DMS79 treated with DMSO at 0.1 percent for 48 hours (cell line): ENCODE results near the gene ITGB7.
"Not testable (repeated sequence)": the region's sequence is repeated elsewhere in the genome, so short reads cannot be mapped to it uniquely, and the experiment has no call there.

ENCODE experiments used
- DNase-seq: peaks from one replicate; lab custom pipeline; 2025; lab: John Stamatoyannopoulos, UW

ITGB7 gene

DNA sequence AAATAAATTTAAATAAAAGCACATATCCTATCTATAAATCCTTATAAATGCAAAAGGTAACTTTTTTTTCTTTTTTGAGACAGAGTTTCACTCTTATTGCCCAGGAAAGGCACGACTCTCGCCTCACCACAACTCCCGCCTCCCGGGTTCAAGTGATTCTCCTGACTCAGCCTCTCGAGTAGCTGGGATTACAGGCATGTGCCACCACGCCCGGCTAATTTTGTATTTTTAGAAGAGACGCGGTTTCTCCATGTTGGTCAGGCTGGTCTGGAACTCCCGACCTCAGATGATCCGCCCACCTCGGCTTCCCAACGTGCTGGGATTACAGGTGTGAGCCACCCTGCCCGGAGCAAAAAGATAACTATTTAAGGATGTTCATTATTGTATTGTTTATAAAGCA is 28.2 kb downstream of the ITGB7 start:
- not testable (repeated sequence) for DNase-seq

DNA sequence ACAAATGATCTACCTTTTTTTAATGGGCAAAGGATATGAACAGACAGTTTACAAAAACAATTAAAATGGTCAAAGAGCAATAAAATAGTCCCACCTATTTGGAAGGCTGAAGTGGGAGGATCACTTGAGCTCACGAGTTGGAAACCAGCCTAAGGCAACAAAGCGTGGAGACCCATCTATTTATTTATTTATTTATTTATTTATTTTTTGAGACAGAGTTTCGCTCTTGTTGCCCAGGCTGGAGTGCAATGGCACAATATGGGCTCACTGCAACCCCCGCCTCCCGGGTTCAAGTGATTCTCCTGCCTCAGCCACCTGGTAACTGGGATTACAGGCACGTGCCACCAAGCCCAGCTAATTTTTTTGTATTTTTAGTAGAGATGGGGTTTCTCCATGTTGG is 29.6 kb downstream of the ITGB7 start:
- peak; percentile 7 for DNase-seq

DNA sequence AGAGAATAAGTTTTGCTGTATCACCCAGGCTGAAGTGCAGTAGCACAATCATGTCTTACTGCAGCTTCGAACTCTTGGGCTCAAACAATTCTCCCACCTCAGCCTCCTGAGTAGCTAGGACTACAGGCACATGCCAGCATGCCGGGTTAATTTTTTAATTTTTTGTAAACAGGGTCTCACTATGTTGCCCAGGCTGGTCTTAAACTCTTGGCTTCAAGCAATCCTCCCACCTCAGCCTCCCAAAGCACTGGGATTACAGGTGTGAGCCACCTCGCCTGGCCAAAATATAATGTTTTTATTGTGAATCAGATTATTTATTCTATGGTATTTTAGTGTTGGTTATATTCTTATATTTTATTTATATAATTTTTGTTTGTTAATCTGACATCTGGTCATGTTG is 30.3 kb downstream of the ITGB7 start:
- DNase-seq: no peak

DNA sequence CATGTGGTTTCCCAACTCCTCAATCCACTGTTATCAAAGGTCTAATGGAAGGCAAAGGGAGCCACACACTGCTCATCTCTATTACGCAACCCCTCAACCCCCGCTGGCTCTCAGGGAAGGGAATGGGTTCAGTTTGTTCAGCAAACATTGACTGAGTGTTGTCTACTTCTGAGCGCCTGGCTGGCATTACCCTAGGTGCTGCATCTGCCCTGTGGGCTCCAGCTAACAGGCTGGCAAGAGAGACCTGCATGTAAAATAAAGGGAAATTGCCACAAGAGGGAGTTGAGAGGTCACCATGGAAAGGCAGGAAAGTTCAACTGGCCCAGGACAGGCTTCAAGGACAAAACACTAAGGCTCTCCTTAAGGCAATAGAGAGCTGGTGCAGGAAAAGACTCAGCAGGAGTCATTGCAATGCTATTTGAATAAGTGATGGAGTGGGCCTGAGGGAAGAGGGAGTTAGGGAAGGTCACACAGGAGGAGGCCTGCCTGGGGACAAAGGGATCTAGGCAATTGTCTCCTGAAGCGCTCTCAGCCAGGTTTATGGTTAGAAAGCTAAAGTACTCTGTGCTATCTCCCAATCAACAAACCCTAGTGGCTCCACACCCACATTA is 32.1 kb downstream of the ITGB7 start:
- peak; percentile 16 for DNase-seq

DNA sequence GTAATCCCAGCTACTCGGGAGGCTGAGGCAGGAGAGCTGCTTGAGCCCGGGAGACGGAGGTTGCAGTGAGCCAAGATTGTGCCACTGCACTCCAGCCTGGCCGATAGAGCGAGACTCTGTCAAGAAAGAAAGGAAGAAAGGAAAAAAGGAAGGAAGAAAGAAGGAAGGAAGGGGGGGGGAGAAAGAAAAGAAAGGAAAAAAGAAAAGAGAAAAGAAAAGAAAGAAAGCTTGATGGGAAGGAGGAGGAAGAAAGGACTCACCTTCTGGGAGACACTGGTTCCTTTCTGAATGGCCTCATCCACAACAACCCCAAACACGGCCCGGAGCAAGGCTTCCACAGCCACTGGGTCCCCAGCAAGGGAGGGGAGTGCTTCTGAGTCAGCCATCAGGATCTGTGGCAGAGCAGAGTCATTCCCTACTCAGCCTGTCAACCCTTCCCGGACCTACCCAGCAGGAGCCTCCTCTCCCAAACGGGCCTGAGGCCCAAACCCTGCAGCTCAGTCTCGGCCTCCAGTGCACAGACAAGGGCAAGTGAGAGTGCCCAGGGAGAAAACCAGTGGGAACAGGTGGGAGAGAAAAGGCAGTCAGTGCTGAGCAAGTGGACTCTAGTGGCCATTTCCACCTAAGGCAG is 33.9 kb downstream of the ITGB7 start:
- no peak for DNase-seq

DNA sequence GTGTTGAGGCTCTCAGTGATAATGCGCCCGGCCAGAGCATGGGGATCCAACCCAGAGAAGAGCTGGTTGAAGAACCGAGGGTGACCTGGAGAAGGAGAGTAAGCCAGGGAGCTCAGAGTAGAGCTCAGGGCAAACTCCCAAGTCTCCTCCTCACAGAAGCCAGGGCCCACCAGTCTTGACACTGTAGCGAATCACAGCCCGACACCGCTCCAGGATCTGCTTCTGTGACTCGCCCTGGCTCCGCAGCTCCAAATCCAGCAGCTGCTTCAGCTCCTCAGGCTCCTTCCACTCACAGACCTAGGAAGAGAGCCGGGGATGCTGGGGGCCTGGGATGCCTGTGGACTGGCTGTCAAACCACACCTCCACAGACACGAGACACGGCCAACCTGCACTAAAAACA is 34.7 kb downstream of the ITGB7 start:
- DNase-seq: no peak

DNA sequence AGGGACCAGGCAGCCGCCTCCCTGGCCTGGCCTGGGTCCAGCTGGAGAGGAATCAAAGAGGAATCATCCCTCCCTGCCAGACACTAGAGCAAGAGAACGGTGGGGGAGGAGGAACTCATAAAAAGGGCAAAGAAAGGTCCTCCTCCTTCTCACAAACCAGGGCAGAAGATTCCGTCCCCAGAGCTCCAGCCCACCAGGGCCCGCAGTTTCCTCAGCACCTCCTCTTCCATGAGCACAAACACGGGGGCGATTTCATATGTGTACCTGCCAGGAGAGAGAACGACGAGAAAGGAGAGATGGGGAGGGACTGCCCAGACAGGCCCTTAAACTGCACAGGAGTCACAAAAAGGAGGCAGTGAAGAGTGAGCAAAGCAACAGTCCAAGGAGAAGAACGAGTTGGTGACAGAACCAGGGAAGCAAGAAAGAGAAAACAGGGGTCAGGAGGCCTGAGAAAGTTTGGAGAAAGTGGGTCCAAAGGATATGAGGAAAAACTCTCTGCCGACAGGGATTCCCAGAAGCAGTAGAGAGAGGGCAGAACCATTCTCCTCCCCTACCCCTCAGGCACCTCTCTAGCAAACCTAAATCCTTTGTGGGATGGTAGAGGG is 35.2 kb downstream of the ITGB7 start:
- DNase-seq: peak; percentile 19

DNA sequence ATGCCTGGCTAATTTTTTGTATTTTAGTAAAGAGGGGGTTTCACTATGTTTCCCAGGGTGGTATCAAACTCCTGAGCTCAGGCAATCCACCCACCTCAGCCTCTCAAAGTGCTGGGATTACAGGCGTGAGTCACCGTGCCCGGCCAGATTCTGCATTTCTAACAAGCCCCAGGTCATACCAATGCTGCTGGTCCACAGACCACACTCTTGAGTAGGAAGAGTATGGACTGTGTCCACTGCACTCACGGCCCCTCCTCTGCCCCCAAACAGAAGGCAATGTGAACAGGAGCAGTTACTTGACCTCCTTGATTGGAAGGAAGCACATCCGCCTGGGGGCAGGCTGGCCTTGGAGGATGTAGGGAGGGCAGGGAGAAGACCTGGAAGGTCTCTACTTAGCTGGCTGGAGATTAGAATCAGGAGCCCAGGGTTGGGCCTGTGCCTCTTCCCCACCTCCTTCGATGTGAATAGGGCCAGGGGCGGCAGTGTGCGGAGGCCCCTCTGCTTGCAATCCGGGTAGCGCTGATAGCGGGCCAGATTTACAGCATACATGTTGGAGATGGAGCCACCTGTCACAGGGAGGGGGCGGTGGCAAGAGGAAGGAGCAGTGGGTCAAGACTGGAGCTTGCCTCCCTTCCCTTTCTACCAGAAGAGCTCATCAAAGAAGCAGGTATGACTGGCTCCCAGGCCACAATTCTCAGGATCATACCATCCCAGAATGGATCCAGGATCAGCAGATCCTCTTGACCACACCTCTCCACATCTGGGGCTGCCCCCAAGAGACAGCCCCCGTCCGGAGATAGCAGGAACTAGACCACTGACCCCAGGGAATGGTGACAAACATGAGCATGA is 36.0 kb downstream of the ITGB7 start:
- DNase-seq: peak; percentile 18

DNA sequence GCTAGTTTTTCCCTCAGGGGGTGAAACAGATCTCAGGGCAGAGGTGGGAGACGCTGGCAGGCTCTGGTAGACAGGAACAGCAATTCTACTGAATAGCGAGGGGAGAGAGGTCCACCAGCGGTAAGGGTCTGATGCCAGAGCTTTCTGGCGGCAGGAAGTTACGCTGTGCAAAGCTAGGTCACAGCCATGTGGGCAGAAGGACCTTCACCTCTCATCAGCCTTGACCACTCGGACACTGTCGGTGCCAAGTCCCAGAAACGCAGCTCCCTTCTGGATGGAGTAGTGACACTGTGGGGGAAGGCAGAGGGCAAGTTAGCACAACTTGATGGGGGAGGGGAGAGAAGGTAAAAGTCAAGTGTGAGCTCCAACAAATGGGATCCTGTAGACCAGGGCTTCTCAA is 36.8 kb downstream of the ITGB7 start:
- DNase-seq: no peak

DNA sequence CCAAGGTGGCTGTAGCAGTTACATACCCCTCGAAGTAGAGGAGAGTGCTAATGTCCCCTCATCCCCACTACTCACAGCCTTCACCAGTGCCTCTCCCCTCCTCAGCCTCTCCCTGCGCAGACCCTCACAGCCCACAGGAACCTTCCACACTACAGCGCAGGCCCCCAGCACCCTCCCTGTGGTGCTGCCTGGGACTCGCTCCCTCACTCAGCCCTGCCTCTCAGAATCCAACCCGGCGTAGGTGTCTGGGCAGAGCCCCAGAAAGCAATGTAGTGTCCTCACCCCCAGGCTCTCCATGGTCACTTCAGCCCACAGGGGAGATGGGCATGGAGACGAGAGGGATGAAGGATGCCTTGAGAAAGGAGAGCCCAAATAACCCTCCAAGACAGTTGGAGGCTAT is 37.4 kb downstream of the ITGB7 start:
- DNase-seq: no peak

DNA sequence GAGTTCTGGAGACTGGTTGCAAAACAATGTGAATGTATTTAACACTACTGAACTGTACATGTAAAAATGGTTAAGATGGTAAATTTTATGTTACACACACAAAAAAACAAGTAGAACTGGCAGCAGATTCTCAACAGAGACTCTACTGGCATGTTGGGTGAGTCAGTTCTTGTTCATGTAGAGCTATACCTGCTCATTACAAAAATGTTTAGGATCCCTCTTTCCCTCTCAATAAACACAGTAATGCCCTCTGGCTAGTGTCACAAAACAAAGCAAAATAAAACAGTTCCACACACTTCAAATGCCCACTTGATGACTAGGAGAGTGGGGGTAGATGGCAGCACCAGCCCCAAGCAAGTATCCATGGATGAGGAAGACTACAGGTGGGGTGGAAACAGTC is 40.2 kb downstream of the ITGB7 start:
- no peak for DNase-seq

DNA sequence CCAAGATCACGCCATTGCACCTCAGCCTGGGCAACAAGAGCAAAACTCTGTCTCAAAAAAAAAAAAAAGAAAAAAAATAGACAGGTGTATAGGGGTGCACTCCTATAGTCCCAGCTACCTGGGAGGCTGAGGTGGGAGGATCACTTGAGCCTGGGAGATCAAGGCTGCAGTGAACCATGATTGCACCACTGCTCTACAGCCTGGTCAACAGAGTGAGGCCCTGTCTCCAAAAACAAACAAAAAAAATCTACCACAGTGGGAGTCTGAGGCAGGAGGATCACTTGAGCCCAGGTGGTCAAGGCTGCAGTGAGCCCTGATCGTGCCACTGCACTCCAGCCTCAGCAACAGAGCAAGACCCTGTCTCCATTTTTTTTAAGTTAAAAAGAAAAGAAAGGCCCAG is 44.0 kb downstream of the ITGB7 start:
- DNase-seq: not testable (repeated sequence)

DNA sequence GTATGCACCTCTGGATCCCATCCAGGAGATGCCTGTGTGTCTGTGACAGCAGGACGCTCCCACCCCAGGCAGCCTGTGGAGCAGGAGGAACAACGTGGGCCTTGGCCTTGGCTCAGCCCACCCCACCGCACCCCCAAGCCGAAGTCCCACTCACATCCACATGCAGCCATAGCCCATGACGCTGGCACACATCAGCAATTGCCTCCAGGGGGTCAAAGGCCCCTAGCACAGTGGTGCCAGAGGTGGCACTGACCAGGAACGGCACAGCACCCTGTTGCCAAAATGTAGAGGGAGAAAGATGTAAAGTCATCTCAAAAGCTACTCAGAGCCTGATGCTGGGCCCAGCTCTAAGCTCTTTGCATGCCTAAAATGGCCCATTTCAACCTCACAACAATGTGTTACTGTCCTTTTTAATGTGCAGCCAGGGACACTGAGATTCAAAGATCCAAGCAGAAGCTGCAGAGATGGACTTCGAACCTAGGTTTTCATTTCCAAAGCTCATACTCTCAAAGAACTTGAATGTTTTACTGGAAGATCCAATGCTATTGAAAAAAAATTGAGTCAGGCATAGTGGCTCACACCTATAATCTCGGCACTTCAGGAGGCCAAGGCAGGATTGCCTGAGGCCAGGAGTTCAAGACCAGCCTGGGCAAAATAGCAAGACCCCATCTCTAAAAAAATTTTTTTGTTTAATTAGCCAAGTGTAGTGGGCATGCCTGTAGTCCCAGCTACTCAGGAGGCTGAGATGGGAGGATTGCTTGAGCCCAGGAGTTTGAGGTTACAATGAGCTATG is 45.7 kb downstream of the ITGB7 start:
- DNase-seq: no peak

DNA sequence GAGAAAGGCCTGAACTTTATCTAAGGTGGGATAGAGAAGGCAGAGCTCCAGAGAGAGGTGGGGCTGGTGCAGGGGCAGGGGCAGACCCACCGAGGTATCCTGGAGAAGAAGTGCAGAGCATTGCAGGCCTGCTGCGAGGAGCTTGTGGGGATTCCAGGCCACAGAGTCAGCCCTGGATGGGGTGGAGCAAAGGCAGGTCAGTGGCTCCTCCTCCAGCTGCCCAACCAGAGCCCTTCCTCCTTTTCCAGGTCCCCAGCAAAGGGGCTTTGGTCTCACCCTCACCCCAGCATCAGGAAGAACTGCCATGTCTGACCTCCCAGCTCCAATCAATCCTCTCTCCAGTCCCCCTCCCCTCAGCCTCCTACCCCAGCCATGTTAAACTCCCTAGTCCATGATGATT is 46.4 kb downstream of the ITGB7 start:
- no peak for DNase-seq

DNA sequence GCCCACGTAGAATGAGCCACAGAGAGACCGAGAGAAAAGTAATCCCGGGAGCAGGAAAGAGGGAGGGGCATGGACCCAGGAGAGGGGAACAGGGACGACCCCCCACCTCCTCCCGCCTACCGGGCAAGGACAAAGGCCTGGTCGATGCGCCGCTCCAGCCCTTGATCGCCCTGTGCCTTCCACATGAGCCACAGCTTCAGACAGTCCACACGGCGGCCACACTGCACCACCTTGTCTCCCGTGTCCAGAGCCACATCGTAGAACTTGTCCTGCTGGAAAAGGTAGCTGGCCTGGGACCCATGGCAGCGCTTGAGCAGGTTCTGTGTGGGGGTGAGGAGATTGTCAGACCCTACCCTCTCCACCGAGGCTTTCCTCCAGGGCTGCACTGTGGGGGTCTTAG is 47.1 kb downstream of the ITGB7 start:
- no peak for DNase-seq

DNA sequence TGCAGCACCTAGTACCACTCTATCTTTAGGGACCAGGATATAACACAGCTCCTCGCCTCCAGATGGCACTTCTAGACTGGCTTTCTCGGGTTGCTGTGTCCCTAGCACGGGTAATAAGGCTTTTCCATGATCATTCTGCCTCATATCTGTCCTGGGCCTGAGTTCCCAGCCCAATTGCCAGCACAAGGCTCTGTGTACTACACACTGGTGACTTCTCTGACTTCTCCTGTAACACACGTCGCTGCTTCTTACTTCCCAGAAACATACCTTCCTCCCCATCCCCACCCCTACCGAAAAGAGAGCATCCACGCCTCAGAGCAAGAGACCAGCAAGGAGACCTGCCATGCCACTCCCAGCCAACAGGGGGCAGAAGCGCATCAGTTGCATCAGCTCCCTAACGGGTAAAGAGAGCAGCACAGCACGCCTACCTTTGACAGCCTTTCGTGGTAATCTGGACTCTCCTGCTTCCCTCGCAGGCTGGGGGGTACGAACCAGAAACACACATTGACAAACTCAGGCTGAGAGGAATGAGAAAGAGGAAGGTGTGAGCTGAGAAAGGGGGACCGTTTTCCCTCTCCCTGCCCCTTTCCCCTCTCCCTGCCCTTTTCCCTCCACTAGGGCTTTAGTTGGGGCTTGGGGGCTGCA is 47.7 kb downstream of the ITGB7 start:
- DNase-seq: peak; percentile 41

DNA sequence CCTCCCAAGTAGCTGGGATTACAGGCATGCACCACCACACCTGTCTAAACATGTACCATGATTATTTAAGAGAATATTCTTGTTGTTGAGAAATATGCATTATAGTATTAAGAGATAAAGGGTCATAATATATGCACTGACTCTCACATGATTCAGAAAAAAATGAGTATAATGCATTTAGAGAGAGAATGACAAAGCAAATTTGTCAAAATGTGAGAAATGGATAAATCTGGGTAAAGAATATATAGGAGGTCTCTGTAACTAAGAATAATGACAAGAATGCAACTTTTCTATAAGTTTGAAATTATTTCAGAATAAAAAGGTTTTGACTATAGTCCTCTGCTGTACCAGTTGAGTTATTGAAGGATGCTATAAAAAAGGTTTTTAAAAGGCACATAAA is 54.7 kb downstream of the ITGB7 start:
- no peak for DNase-seq

DNA sequence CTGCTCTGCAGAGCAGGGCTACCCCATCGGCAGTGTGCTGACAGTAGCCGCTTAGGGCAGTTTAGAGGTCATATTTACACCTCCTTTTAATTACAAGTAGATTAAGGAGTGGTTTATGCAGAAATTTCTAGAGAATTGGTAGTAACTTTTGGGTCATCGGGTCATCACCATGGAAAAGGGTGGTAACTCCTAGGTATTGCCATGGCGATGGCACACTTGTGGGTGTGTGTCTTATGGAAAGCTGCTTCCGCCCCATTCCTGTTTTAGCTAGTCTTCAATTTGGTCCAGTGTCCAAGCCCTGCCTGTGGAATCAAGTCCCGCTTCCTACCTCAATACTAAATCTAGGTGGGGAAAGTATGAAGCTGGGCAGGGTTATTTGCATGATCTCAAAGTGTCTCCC is 56.0 kb downstream of the ITGB7 start:
- no peak for DNase-seq

DNA sequence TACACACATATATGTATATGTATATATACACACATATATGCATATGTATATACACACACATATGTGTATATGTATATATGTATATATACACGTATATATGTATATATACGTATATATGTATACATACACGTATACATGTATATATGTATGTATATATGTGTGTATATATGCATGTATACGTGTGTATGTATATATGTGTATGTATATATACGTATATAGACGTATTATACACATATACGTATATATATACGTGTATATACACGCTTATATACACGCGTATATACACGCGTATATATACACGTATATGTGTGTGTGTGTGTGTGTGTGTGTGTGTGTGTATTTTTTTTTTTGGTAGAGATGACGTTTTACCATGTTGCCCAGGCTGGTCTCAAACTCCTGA is 59.4 kb downstream of the ITGB7 start:
- DNase-seq: no peak

DNA sequence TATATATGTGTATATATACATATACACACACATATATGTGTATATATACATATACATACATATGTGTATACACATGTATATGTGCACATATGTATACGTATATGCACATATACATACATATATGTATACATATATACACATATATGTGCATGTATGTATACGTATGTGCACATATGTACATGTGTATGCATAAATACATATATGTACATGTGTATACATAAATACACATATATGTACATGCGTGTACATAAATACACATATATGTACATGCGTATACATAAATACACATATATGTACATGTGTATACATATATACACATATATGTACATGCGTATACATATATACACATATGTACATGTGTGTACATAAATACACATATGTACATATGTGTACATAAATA is 59.9 kb downstream of the ITGB7 start:
- DNase-seq: no peak

DNA sequence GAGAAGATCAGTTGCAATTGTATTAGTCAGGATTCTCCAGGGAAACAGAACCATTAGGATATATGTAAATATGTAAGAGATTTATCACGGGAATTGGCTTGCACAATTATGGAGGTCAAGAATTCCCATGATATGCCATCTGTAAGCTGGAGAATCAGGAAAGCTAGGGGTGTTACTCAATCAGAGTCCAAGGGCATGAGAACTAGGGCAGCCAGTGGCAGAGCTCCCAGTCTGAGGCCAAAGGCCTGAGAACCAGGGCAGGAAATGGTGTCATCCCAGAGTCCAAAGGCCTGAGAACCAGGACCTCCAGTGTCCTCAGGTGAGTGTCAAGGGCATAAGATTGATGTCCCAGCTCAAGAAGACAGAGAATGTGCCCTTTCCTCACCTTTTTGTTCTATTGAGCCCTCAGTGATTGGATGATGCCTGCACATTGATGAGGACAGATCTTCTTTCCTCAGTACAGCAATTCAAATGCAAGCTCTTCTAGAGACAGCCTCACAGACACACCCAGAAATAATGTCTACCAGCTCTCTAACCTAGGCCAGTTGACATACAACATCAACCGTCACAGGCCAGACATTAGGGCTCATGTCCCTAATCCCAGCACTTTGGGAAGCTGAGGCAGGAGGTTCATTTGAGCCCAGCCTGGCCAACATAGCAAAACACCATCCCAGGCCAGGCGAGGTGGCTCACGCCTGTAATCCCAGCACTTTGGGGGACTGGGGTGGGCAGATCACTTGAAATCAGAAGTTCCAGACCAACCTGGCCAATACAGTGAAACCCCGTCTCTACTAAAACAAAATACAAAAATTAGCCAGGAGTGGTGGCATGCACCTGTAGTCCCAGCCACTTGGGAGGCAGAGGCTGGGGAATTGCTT is 61.4 kb downstream of the ITGB7 start:
- DNase-seq: no peak
